Esophagus (tissue), 2 donors: ENCODE results near the gene PLCB1. TPM values are rescaled to one million over a fixed set of nuclear protein-coding genes. Genes with fewer than 3 reads are reported as not detected.

Experiments used
- H3K27ac ChIP-seq, 2 donors: one replicate each; pipeline ENCODE4 v1.5.1; 2013; ENCODE audit warnings: low read depth in 2 of 2, mild to moderate bottlenecking in 2 of 2, inconsistent platforms in 1 of 2, low read length in 1 of 2, moderate library complexity in 1 of 2
- H3K27me3 ChIP-seq, 2 donors: one replicate each; pipeline ENCODE4 v1.6.1; 2013; ENCODE audit warnings: low read length in 2 of 2, control low read depth in 1 of 2, mild to moderate bottlenecking in 1 of 2; ENCODE audit not compliant: insufficient read depth in 2 of 2, control insufficient read depth in 1 of 2
- H3K36me3 ChIP-seq, 2 donors: one replicate each; pipeline ENCODE4 v1.6.1; 2013; ENCODE audit warnings: low read length in 1 of 2; ENCODE audit not compliant: control insufficient read depth in 2 of 2, insufficient read depth in 2 of 2
- H3K4me1 ChIP-seq, 2 donors: one replicate each; pipeline ENCODE4 v1.6.1; 2013; ENCODE audit warnings: low read length in 1 of 2; ENCODE audit not compliant: control insufficient read depth in 2 of 2, insufficient read depth in 2 of 2
- H3K4me3 ChIP-seq, 2 donors: one replicate each; pipeline ENCODE4 v1.5.1; 2013; ENCODE audit warnings: low read length in 2 of 2, mild to moderate bottlenecking in 2 of 2, low read depth in 1 of 2, moderate library complexity in 1 of 2
- H3K9me3 ChIP-seq, 2 donors: one replicate each; pipeline ENCODE4 v1.6.1; 2013; ENCODE audit warnings: mild to moderate bottlenecking in 2 of 2, low read depth in 1 of 2, low read length in 1 of 2, moderate library complexity in 1 of 2; ENCODE audit not compliant: control insufficient read depth in 2 of 2, insufficient read depth in 1 of 2
- WGBS, 2 donors: extraction: QIAGEN DNeasy Blood & Tissue Kit; methylation state at CpG; one replicate each; pipeline ENCODE4 v1.1.7; 2013; 5-methylcytosine and 5-hydroxymethylcytosine counted together
- polyA plus RNA-seq, 2 donors: library from polyadenylated mRNA; stranded (reverse); fragments of 200-250 nt; gene quantifications; one replicate each; pipeline ENCODE4 v1.2.3, GENCODE V29; 2013
- donor health status: healthy with polysubstance abuse.
- donor health status: Bipolar disorder and iron deficiency.

PLCB1 gene
- polyA plus RNA-seq, 2 donors, result 1.7 to 3.0 TPM

- 77 to 81% methylated on average over 3 of the region's 3 CpGs for WGBS, 2 donors
- Histone ChIP-seq H3K4me1 (no peaks in the 10 kb centered on the region), H3K9me3 (no peaks in the 10 kb centered on the region), H3K4me3 (no peak overlapping the region), H3K27ac (no peak overlapping the region), H3K27me3 (no peaks in the 10 kb centered on the region), H3K36me3 (no peaks in the 10 kb centered on the region)
These were observed 488.9 kb downstream of the PLCB1 start for GRCh38 chr20:8621001-8621400.

GRCh38 chr20:8624046-8624445 is 492.0 kb downstream of the PLCB1 start:
- H3K4me1 ChIP-seq, result no peaks in the 10 kb centered on the region
- H3K9me3 ChIP-seq, result no peaks in the 10 kb centered on the region
- no peak overlapping the region for H3K4me3 ChIP-seq
- H3K27me3 ChIP-seq, result no peaks in the 10 kb centered on the region
- no peaks in the 10 kb centered on the region for H3K36me3 ChIP-seq
- no peak overlapping the region for H3K27ac ChIP-seq
- WGBS, 2 donors, result 86% methylated on average over 3 of the region's 3 CpGs

- Histone ChIP-seq H3K27ac (no peak overlapping the region), H3K36me3 (no peaks in the 10 kb centered on the region), H3K27me3 (no peaks in the 10 kb centered on the region), H3K4me1 (no peaks in the 10 kb centered on the region), H3K4me3 (no peak overlapping the region), H3K9me3 (no peaks in the 10 kb centered on the region)
These were observed 492.6 kb downstream of the PLCB1 start for GRCh38 chr20:8624616-8625015.

GRCh38 chr20:8627340-8628004 is 495.4 kb downstream of the PLCB1 start:
- Histone ChIP-seq H3K4me3 (no peak overlapping the region), H3K4me1 (no peaks in the 10 kb centered on the region), H3K9me3 (no peaks in the 10 kb centered on the region), H3K36me3 (no peaks in the 10 kb centered on the region), H3K27me3 (no peaks in the 10 kb centered on the region), H3K27ac (peak overlapping the region in 1 of 2 donors; percentile 31)
- 60 to 70% methylated on average over 5 of the region's 5 CpGs for WGBS, 2 donors

- 84 to 90% methylated on average over 1 of the region's 1 CpG for WGBS, 2 donors
- Histone ChIP-seq H3K27me3 (no peaks in the 10 kb centered on the region), H3K36me3 (no peaks in the 10 kb centered on the region), H3K4me3 (no peak overlapping the region), H3K27ac (no peak overlapping the region), H3K9me3 (no peaks in the 10 kb centered on the region), H3K4me1 (no peaks in the 10 kb centered on the region)
These were observed 499.2 kb downstream of the PLCB1 start for GRCh38 chr20:8631271-8631670.

- H3K27ac ChIP-seq, result no peak overlapping the region
- 67 to 78% methylated on average over 1 of the region's 1 CpG for WGBS, 2 donors
- H3K9me3 ChIP-seq, result no peaks in the 10 kb centered on the region
- no peaks in the 10 kb centered on the region for H3K4me1 ChIP-seq
- no peaks in the 10 kb centered on the region for H3K36me3 ChIP-seq
- H3K4me3 ChIP-seq, result no peak overlapping the region
- no peaks in the 10 kb centered on the region for H3K27me3 ChIP-seq
These were observed 501.3 kb downstream of the PLCB1 start for GRCh38 chr20:8633366-8633765.

GRCh38 chr20:8635048-8635572 is 503.0 kb downstream of the PLCB1 start:
- Histone ChIP-seq H3K27me3 (no peaks in the 10 kb centered on the region), H3K4me1 (no peaks in the 10 kb centered on the region), H3K27ac (no peak overlapping the region), H3K4me3 (no peak overlapping the region), H3K36me3 (no peaks in the 10 kb centered on the region), H3K9me3 (peaks cover 0 to 3% of the 10 kb centered on the region in 2 donors)
- WGBS, 2 donors, result 90 to 91% methylated on average over 4 of the region's 4 CpGs

- Histone ChIP-seq H3K9me3 (peaks cover 0 to 3% of the 10 kb centered on the region in 2 donors), H3K4me3 (no peak overlapping the region), H3K4me1 (no peaks in the 10 kb centered on the region), H3K27ac (no peak overlapping the region), H3K36me3 (no peaks in the 10 kb centered on the region), H3K27me3 (no peaks in the 10 kb centered on the region)
- WGBS, 2 donors, result 71 to 74% methylated on average over 2 of the region's 2 CpGs
These were observed 503.8 kb downstream of the PLCB1 start for GRCh38 chr20:8635837-8636236.

GRCh38 chr20:8639112-8639778 is 507.2 kb downstream of the PLCB1 start:
- peaks cover 0 to 3% of the 10 kb centered on the region in 2 donors for H3K9me3 ChIP-seq
- H3K36me3 ChIP-seq, result no peaks in the 10 kb centered on the region
- H3K4me3 ChIP-seq, result no peak overlapping the region
- WGBS, 2 donors, result 88% methylated on average over 4 of the region's 4 CpGs
- no peaks in the 10 kb centered on the region for H3K27me3 ChIP-seq
- no peaks in the 10 kb centered on the region for H3K4me1 ChIP-seq
- H3K27ac ChIP-seq, result no peak overlapping the region

- Histone ChIP-seq H3K36me3 (no peaks in the 10 kb centered on the region), H3K4me1 (no peaks in the 10 kb centered on the region), H3K9me3 (peaks cover 0 to 3% of the 10 kb centered on the region in 2 donors), H3K27ac (no peak overlapping the region), H3K27me3 (no peaks in the 10 kb centered on the region), H3K4me3 (no peak overlapping the region)
- 82 to 84% methylated on average over 4 of the region's 4 CpGs for WGBS, 2 donors
These were observed 508.4 kb downstream of the PLCB1 start for GRCh38 chr20:8640461-8640860.
